NB4 (cell line): Measurements from ENCODE around the gene SLFN12L.

ENCODE experiments used
- POLR2A ChIP-seq: IDR thresholded peaks from 2 replicates; pipeline ENCODE4 v1.6.1; 2011; ENCODE audit warnings: mild to moderate bottlenecking; ENCODE audit not compliant: insufficient read length; ENCODE audit errors: extremely low read depth
- TF ChIP-seq, protein P1 (sequence below): IDR thresholded peaks from 2 replicates; pipeline ENCODE4 v1.6.1; 2011; ENCODE audit warnings: low read depth, low read length
- TF ChIP-seq, protein P2 (sequence below): IDR thresholded peaks from one replicate; pipeline ENCODE4 v1.5.1; 2012; ENCODE audit warnings: low read depth, low read length

DNA sequence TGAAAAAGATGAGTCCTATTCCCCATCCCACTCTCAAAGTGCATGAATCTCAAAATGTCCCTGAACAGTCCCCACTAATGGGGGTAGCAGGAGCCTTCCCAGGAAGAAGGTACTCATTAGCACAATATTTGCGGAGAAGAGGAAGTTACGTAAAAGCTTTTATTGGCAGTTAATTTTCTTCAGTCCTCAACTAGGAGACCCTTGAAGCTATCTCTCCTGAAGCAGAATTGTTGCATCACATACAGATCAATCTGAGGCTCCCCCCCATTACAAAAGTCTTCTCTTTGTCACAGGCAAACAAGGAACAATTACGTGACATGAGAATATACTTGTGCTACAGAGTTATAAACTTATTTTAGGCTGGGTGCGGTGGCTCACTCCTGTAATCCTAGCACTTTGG is 14.2 kb downstream of the SLFN12L start:
- TF ChIP-seq, protein P1, sequence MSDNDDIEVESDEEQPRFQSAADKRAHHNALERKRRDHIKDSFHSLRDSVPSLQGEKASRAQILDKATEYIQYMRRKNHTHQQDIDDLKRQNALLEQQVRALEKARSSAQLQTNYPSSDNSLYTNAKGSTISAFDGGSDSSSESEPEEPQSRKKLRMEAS: no peak
- TF ChIP-seq, protein P2, sequence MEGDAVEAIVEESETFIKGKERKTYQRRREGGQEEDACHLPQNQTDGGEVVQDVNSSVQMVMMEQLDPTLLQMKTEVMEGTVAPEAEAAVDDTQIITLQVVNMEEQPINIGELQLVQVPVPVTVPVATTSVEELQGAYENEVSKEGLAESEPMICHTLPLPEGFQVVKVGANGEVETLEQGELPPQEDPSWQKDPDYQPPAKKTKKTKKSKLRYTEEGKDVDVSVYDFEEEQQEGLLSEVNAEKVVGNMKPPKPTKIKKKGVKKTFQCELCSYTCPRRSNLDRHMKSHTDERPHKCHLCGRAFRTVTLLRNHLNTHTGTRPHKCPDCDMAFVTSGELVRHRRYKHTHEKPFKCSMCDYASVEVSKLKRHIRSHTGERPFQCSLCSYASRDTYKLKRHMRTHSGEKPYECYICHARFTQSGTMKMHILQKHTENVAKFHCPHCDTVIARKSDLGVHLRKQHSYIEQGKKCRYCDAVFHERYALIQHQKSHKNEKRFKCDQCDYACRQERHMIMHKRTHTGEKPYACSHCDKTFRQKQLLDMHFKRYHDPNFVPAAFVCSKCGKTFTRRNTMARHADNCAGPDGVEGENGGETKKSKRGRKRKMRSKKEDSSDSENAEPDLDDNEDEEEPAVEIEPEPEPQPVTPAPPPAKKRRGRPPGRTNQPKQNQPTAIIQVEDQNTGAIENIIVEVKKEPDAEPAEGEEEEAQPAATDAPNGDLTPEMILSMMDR: no peak
- TF ChIP-seq POLR2A: no peak
